Loucy (cell line): ENCODE results near the gene FGF19.

ENCODE experiments used
- CTCF ChIP-seq: fragments of 200-600 bp; sonication (generic); conservative IDR thresholded peaks from 2 replicates; pipeline ENCODE4 v1.5.1; 2014; ENCODE audit warnings: mild to moderate bottlenecking, antibody characterized with exemption, low read length
- EZH2phosphoT487 ChIP-seq: fragments of 200-600 bp; IDR thresholded peaks from 2 replicates; pipeline ENCODE4 v1.6.1; 2018; ENCODE audit warnings: antibody characterized with exemption, mild to moderate bottlenecking, moderate library complexity, borderline replicate concordance

- TF ChIP-seq CTCF (no peak), EZH2phosphoT487 (no peak)
Observed at GRCh38 chr11:69715446-69715845, 11.6 kb upstream of the FGF19 start.
